ENCODE results near the gene HSPG2. TPM values are rescaled to one million over a fixed set of nuclear protein-coding genes. Genes with fewer than 3 reads are reported as not detected.
"Not testable (repeated sequence)": the region's sequence is repeated elsewhere in the genome, so short reads cannot be mapped to it uniquely, and the experiment has no call there.

Gene HSPG2
- total and polyA plus RNA-seq, 2 donors (not counting 1 experiment from before 2014, with no cell fraction given), result 2.0 to 4.5 TPM

GRCh38 chr1:21921100-21921875, 15.8 kb downstream of the HSPG2 start:
- ATAC-seq (ENCODE audit: low read depth), result no peak
- no peaks in the 10 kb centered on the region for H4K20me1 ChIP-seq (ENCODE audit: control insufficient read depth, insufficient read depth, low read length, poor library complexity, severe bottlenecking)
- DNase-seq, result no peak
- 96% methylated on average over 8 of the region's 11 CpGs for WGBS (ENCODE audit: insufficient coverage)
- POLR2A ChIA-PET, result no interaction called here
- no peaks in the 10 kb centered on the region for H3K79me2 ChIP-seq (ENCODE audit: control insufficient read depth, insufficient read depth, low read length)
- no peaks in the 10 kb centered on the region for H3K27me3 ChIP-seq (replicated peaks in 1 of 4; ENCODE audit: control extremely low read depth in 1 of 4, control insufficient read depth in 3 of 4, insufficient read depth in 4 of 4, low read length in 3 of 4)
- H3K36me3 ChIP-seq (replicated peaks in 1 of 2; ENCODE audit: control extremely low read depth in 1 of 2, control insufficient read depth in 1 of 2, extremely low read depth in 1 of 2, insufficient read depth in 2 of 2, low read length in 1 of 2), result no peaks in the 10 kb centered on the region
- intact Hi-C loops (cut with micrococcal nuclease), result no loop called here
- no peak overlapping the region for H3K9ac ChIP-seq (ENCODE audit: low read length)
- H3K4me1 ChIP-seq (ENCODE audit: control insufficient read depth in 2 of 2, insufficient read depth in 2 of 2, low read length in 2 of 2), result no peaks in the 10 kb centered on the region
- CTCF ChIA-PET, result no interaction called here
- no peaks in the 10 kb centered on the region for H3K4me1 Mint-ChIP-seq
- H3K27ac ChIP-seq (ENCODE audit: low read length in 2 of 2), result no peak overlapping the region
- no peaks in the 10 kb centered on the region for H3K9me3 ChIP-seq (ENCODE audit: control extremely low read depth in 1 of 3, control insufficient read depth in 2 of 3, insufficient read depth in 1 of 3, low read length in 2 of 3)
- no peaks in the 10 kb centered on the region for H3K9me3 Mint-ChIP-seq (ENCODE audit: insufficient read depth)
- no peak overlapping the region for H3K4me2 ChIP-seq (replicated peaks; ENCODE audit: low read depth, low read length, poor library complexity, severe bottlenecking)
- H2AFZ ChIP-seq (ENCODE audit: insufficient read depth, low read depth, low read length, poor library complexity, severe bottlenecking), result no peak overlapping the region
- TF ChIP-seq EZH2 (IDR thresholded peaks at IDR 0.05; ENCODE audit: borderline replicate concordance, insufficient read depth, low read depth, low read length, poor library complexity, severe bottlenecking) (no peak), CTCF (IDR thresholded peaks at IDR 0.05) (no peak)
- H3K27ac Mint-ChIP-seq, result no peak overlapping the region
- no peak overlapping the region for H3K4me3 ChIP-seq (ENCODE audit: control extremely low read depth in 1 of 5, extremely low read depth in 1 of 5, insufficient read depth in 1 of 5, low read depth in 2 of 5, low read length in 4 of 5)
- H3K4me3 Mint-ChIP-seq, result no peak overlapping the region
- H3K27me3 Mint-ChIP-seq, result no peaks in the 10 kb centered on the region

GRCh38 chr1:21919520-21919919, 17.6 kb downstream of the HSPG2 start:
- no peak overlapping the region for H3K27ac ChIP-seq (ENCODE audit: low read length in 2 of 2)
- no peak overlapping the region for H3K4me2 ChIP-seq (replicated peaks; ENCODE audit: low read depth, low read length, poor library complexity, severe bottlenecking)
- H3K27me3 ChIP-seq (replicated peaks in 1 of 4; ENCODE audit: control extremely low read depth in 1 of 4, control insufficient read depth in 3 of 4, insufficient read depth in 4 of 4, low read length in 3 of 4), result no peaks in the 10 kb centered on the region
- no peaks in the 10 kb centered on the region for H3K4me1 ChIP-seq (ENCODE audit: control insufficient read depth in 2 of 2, insufficient read depth in 2 of 2, low read length in 2 of 2)
- no peaks in the 10 kb centered on the region for H3K36me3 ChIP-seq (replicated peaks in 1 of 2; ENCODE audit: control extremely low read depth in 1 of 2, control insufficient read depth in 1 of 2, extremely low read depth in 1 of 2, insufficient read depth in 2 of 2, low read length in 1 of 2)
- 86% methylated on average over 5 of the region's 7 CpGs for WGBS (ENCODE audit: insufficient coverage)
- Mint-ChIP-seq H3K27me3 (no peaks in the 10 kb centered on the region), H3K9me3 (ENCODE audit: insufficient read depth) (no peaks in the 10 kb centered on the region), H3K4me1 (no peaks in the 10 kb centered on the region), H3K4me3 (no peak overlapping the region), H3K27ac (no peak overlapping the region)
- H4K20me1 ChIP-seq (ENCODE audit: control insufficient read depth, insufficient read depth, low read length, poor library complexity, severe bottlenecking), result no peaks in the 10 kb centered on the region
- no peak overlapping the region for H3K4me3 ChIP-seq (ENCODE audit: control extremely low read depth in 1 of 5, extremely low read depth in 1 of 5, insufficient read depth in 1 of 5, low read depth in 2 of 5, low read length in 4 of 5)
- CTCF ChIA-PET, result interaction anchor here (0.7 kb wide), 1 partner anchor 551 kb away, joined by 3 read pairs; no protein-coding TSS in a partner anchor
- ATAC-seq (ENCODE audit: low read depth) (no peak), DNase-seq (no peak)
- no peaks in the 10 kb centered on the region for H3K79me2 ChIP-seq (ENCODE audit: control insufficient read depth, insufficient read depth, low read length)
- no peaks in the 10 kb centered on the region for H3K9me3 ChIP-seq (ENCODE audit: control extremely low read depth in 1 of 3, control insufficient read depth in 2 of 3, insufficient read depth in 1 of 3, low read length in 2 of 3)
- intact Hi-C loops (cut with micrococcal nuclease), result no loop called here
- POLR2A ChIA-PET, result no interaction called here
- no peak overlapping the region for H2AFZ ChIP-seq (ENCODE audit: insufficient read depth, low read depth, low read length, poor library complexity, severe bottlenecking)
- TF ChIP-seq EZH2 (IDR thresholded peaks at IDR 0.05; ENCODE audit: borderline replicate concordance, insufficient read depth, low read depth, low read length, poor library complexity, severe bottlenecking) (no peak), CTCF (IDR thresholded peaks at IDR 0.05) (no peak)
- H3K9ac ChIP-seq (ENCODE audit: low read length), result no peak overlapping the region

GRCh38 chr1:21917239-21917631, 19.9 kb downstream of the HSPG2 start:
- H3K4me3 ChIP-seq (ENCODE audit: control extremely low read depth in 1 of 5, extremely low read depth in 1 of 5, insufficient read depth in 1 of 5, low read depth in 2 of 5, low read length in 4 of 5); DNase-seq; ATAC-seq (ENCODE audit: low read depth); intact Hi-C loops (cut with micrococcal nuclease); H3K27me3 ChIP-seq (replicated peaks in 1 of 4; ENCODE audit: control extremely low read depth in 1 of 4, control insufficient read depth in 3 of 4, insufficient read depth in 4 of 4, low read length in 3 of 4); POLR2A ChIA-PET; H3K4me3 Mint-ChIP-seq; H3K27ac ChIP-seq (ENCODE audit: low read length in 2 of 2); H3K4me1 ChIP-seq (ENCODE audit: control insufficient read depth in 2 of 2, insufficient read depth in 2 of 2, low read length in 2 of 2); H3K9ac ChIP-seq (ENCODE audit: low read length); H3K4me2 ChIP-seq (replicated peaks; ENCODE audit: low read depth, low read length, poor library complexity, severe bottlenecking); H3K27ac Mint-ChIP-seq; CTCF ChIA-PET; H3K9me3 ChIP-seq (ENCODE audit: control extremely low read depth in 1 of 3, control insufficient read depth in 2 of 3, insufficient read depth in 1 of 3, low read length in 2 of 3); H3K4me1 Mint-ChIP-seq; H3K79me2 ChIP-seq (ENCODE audit: control insufficient read depth, insufficient read depth, low read length); H2AFZ ChIP-seq (ENCODE audit: insufficient read depth, low read depth, low read length, poor library complexity, severe bottlenecking); H3K36me3 ChIP-seq (replicated peaks in 1 of 2; ENCODE audit: control extremely low read depth in 1 of 2, control insufficient read depth in 1 of 2, extremely low read depth in 1 of 2, insufficient read depth in 2 of 2, low read length in 1 of 2); H3K27me3 Mint-ChIP-seq; H3K9me3 Mint-ChIP-seq (ENCODE audit: insufficient read depth); H4K20me1 ChIP-seq (ENCODE audit: control insufficient read depth, insufficient read depth, low read length, poor library complexity, severe bottlenecking): not testable (repeated sequence)
- 100% methylated on average over 3 of the region's 6 CpGs for WGBS (ENCODE audit: insufficient coverage)

Measured in B cell (primary cell).